Measurements from ENCODE around the gene CSMD2. TPM values are rescaled to one million over a fixed set of nuclear protein-coding genes. Genes with fewer than 3 reads are reported as not detected.
A peak's percentile ranks its signal among the peaks of the same experiment; 100 is the strongest.

Gene CSMD2
- total RNA-seq, 1 experiment from 2014 or later, result not detected

DNA sequence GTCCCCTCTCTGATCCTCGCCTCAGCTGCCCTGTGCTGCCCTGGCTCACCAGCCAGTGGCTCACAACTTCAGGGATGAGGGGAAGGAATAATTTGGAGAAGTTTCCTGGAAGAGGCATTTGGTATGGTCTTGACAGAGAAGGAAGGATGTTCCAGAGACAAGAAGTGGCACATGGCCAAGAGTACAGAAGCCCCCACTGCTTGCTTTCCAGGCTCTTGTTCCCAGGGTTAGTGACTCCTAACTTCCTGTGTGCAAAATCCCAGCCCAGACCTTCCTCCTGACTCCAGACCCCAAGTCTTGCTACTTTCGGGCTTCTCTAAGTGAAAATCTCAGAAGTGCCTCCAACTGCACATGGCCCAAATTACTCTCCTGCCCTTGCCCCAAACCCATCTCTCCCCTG lies 215.5 kb downstream of the CSMD2 start:
- no peak for DNase-seq (ENCODE audit: low read depth)
- in situ Hi-C loops (cut with HindIII; ENCODE audit: low pct_unique_long_range_greater_than_20kb, low sequenced_read_pairs), result no loop called here

- in situ Hi-C loops (cut with HindIII; ENCODE audit: low pct_unique_long_range_greater_than_20kb, low sequenced_read_pairs), result no loop called here
Observed at GRCh38 chr1:33948291-33948690, 216.7 kb downstream of the CSMD2 start.

GRCh38 chr1:33946836-33947235 lies 218.2 kb downstream of the CSMD2 start:
- in situ Hi-C loops (cut with HindIII; ENCODE audit: low pct_unique_long_range_greater_than_20kb, low sequenced_read_pairs), result no loop called here
- no peak for DNase-seq (ENCODE audit: low read depth)

More at GRCh38 chr1:33948291-33948690, 216.7 kb downstream of the CSMD2 start:
- DNase-seq (ENCODE audit: low read depth), result no peak

- in situ Hi-C loops (cut with HindIII; ENCODE audit: low pct_unique_long_range_greater_than_20kb, low sequenced_read_pairs), result no loop called here
- no peak for DNase-seq (ENCODE audit: low read depth)
Observed at GRCh38 chr1:33944846-33945245, 220.2 kb downstream of the CSMD2 start.

GRCh38 chr1:33943978-33944377 lies 221.1 kb downstream of the CSMD2 start:
- in situ Hi-C loops (cut with HindIII; ENCODE audit: low pct_unique_long_range_greater_than_20kb, low sequenced_read_pairs), result no loop called here
- DNase-seq (ENCODE audit: low read depth), result no peak

DNA sequence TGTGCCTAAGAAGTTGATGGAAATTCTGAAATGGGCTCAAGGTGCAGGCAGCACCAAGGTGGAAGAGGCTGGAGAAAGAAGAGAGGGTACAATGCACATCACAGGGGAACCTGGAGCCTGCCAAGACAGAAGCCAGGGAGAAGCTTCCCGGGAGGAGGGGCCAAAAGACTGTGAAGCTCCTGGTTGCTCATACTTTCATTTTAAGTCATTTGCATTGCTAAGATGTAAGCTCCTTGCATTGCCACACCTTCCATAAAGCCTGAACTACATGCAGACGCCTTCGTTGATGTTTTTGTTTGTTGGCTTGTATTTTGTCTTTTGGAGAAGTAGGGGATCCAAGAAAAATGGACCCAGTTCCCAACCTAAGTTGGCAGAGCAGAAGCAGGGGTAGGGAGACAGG lies 232.2 kb downstream of the CSMD2 start:
- no peak for DNase-seq (ENCODE audit: low read depth)
- in situ Hi-C loops (cut with HindIII; ENCODE audit: low pct_unique_long_range_greater_than_20kb, low sequenced_read_pairs), result no loop called here

DNA sequence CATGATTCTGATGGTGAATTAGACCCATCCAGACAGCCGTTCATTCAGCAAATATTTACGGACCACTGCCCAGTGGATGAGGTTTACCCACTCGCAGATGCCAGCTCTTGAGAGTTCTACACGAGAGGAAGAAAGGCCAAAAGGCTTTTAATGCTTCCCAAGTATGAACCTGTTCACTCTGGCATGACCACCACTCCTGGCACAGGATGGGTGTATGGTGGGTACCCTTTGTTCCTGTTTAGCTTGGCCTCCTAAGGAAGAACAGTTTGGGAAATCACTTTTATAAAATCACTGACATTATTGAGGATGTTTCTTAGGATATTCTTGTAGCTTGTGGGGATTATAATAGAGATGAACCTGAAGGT lies 233.9 kb downstream of the CSMD2 start:
- DNase-seq (ENCODE audit: low read depth), result no peak
- in situ Hi-C loops (cut with HindIII; ENCODE audit: low pct_unique_long_range_greater_than_20kb, low sequenced_read_pairs), result no loop called here

DNA sequence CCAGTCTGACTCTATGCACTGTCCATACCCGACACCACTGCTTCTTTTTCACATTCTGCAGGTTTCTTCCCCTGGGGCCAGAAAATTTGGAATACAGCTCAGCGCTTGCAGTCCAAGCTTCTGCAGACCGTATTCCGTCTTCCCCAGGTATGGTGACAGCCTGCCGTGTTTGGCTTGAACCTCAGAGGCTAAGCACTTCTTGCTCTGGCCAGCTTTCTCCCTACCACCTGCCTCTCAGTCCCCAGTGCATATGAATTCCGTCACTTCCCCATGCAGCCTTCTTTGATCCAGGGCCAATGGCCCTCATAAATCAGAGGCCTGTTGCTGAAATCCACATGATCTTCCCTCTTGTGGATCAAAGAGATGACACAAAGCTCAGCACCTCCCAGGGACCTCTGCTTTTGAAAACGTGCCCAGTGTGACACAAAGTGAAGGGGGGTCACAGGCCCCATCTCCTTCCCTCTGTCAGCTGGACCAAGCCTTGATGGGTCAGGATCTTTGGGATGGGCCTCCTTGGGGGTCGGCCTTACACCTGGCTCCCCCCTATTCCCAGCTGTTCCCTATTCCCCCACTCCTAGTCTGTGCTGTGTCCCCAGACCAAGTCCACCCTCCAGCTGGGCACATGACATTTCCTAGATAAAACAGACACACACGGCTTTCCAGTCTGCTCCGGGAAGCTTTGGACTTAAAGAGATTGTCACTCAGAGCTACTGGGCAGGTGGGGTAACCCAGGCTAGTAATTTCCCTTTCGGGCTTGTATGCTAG lies 234.5 kb downstream of the CSMD2 start:
- in situ Hi-C loops (cut with HindIII; ENCODE audit: low pct_unique_long_range_greater_than_20kb, low sequenced_read_pairs), result no loop called here

DNA sequence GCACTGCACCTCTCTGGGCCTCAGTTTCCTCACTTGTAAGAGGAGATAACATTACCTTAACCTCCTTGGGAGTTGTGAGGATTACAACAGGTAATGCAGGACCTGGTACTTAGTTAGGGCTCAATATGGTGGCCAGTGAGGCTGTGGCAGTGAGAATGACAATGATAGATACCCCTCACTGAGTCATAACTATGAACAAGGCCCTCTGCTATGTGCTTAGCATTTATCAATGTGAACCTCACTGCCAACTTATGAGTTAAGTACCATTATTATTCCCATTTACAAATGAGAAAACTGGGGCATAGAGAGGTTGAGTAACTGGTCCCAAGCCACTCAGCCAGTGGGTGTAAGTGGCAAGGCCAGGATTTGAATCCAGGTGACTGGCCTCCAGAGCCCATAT lies 236.8 kb downstream of the CSMD2 start:
- DNase-seq (ENCODE audit: low read depth), result no peak
- in situ Hi-C loops (cut with HindIII; ENCODE audit: low pct_unique_long_range_greater_than_20kb, low sequenced_read_pairs), result no loop called here

More for the DNA sequence above, 234.5 kb downstream of the CSMD2 start:
- no peak for DNase-seq (ENCODE audit: low read depth)

DNA sequence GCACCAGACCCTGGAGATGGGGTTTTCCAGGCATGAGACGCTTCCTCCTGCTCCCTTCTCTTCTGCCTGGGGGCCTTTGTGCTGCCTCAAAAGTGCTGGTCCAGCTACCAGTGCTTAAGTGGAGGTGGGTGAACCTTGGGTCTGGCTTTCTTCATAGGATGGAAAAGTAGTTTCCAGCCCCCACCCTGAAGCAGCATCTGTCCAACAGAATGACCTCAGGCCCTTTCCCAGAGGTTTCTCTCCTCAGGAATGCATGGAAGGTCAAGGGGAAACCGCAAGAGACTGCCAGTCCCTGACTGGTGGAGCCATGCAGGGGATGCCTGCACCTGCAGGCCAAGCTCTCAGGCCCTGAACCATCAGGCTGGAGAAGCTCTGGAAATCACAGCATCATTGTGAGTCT lies 237.3 kb downstream of the CSMD2 start:
- in situ Hi-C loops (cut with HindIII; ENCODE audit: low pct_unique_long_range_greater_than_20kb, low sequenced_read_pairs), result no loop called here
- DNase-seq (ENCODE audit: low read depth), result no peak

DNA sequence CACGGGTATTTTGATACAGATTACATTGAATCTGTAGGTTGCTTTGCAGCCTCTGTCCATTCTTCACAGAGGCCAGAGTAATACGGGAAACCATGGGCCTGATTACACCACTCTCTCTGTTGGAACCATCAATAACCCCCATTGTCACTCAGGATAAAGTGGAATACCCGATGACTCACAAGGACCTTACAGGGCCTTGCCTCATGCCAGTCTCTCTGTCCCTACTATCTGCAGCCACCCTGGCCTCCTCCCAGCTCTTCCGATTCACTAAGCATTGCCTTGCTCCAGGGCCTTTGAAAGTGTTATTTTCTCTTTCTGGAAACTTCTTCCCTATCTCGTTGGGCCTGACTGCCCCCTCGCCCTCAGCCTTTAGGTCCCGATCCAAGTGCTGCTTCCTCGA lies 239.4 kb downstream of the CSMD2 start:
- no peak for DNase-seq (ENCODE audit: low read depth)

GRCh38 chr1:33921281-33921680 lies 243.7 kb downstream of the CSMD2 start:
- no peak for DNase-seq (ENCODE audit: low read depth)
- in situ Hi-C loops (cut with HindIII; ENCODE audit: low pct_unique_long_range_greater_than_20kb, low sequenced_read_pairs), result no loop called here

More for the DNA sequence above, 239.4 kb downstream of the CSMD2 start:
- in situ Hi-C loops (cut with HindIII; ENCODE audit: low pct_unique_long_range_greater_than_20kb, low sequenced_read_pairs), result no loop called here

DNA sequence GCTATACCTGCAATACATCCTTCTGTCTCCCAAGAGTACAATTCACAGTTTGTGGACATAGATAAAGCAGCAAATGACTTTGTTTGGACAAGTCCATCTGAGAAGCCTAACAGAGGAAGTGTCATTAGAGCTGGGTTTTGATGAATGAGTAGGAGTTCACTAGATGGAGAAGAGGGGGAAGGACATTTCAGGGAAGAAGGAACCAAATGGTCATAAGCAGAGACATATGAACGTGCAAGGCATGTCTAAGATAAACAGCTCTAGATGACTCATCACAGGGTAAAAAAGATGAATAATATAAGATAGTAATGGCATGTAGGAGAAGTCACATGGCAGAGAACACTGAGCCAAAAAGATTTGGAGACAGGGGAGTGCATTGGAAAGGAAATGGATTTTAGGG lies 246.7 kb downstream of the CSMD2 start:
- in situ Hi-C loops (cut with HindIII; ENCODE audit: low pct_unique_long_range_greater_than_20kb, low sequenced_read_pairs), result no loop called here
- peak; percentile 10 for DNase-seq (ENCODE audit: low read depth)

GRCh38 chr1:33916786-33917185 lies 248.2 kb downstream of the CSMD2 start:
- in situ Hi-C loops (cut with HindIII; ENCODE audit: low pct_unique_long_range_greater_than_20kb, low sequenced_read_pairs), result no loop called here

GRCh38 chr1:33914531-33914930 lies 250.5 kb downstream of the CSMD2 start:
- in situ Hi-C loops (cut with HindIII; ENCODE audit: low pct_unique_long_range_greater_than_20kb, low sequenced_read_pairs), result no loop called here
- no peak for DNase-seq (ENCODE audit: low read depth)

More at GRCh38 chr1:33916786-33917185, 248.2 kb downstream of the CSMD2 start:
- DNase-seq (ENCODE audit: low read depth), result no peak

DNA sequence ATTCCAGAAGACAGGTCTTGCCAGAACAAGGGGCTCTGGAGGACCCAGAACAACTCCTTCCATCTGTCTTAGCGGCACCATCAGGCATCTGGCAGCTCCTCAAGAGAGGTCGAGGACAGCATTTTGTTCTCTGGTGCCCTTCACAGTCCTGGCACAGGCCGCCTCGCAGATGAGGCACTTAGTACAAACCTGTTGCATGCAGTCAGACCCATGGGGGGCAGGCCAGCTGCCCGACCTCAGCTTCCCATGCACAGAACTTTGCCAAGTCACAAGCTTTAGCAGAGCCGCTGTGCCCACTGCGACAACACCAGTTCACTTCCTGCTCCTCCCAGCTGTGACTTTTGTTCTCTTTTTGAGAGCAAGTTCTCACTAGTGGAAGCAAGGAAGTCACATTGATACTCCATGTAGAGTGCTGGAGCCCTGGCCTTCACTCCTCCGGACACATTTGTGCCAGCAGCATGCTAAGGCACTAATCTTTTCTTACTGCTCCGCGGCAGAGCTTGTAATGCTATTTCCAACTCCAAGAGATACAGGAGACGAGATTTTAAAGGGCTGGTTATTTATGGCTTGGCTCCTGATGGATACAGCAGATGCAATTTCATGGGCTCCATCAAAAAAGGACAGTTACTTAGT lies 256.6 kb downstream of the CSMD2 start:
- no peak for DNase-seq (ENCODE audit: low read depth)
- in situ Hi-C loops (cut with HindIII; ENCODE audit: low pct_unique_long_range_greater_than_20kb, low sequenced_read_pairs), result no loop called here

DNA sequence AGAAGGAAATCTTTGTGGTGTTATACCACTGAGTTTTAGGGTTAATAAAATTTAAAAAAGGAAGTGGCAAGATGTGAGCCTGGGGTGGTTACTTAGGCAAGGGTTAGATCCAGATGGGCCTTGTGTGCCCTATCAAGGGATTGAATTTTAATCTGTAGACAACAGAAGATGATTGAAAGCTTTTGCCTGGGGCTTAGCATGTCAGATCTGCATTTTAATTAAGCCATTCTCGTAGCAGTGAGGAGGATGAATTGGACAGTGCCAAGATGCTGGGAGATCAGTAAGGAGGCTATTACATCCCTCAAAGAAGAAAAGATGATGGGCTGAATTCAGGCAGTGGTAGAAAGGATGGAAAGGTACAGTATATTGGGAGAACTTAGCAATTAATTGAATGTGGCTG lies 258.9 kb downstream of the CSMD2 start:
- in situ Hi-C loops (cut with HindIII; ENCODE audit: low pct_unique_long_range_greater_than_20kb, low sequenced_read_pairs), result no loop called here
- no peak for DNase-seq (ENCODE audit: low read depth)

GRCh38 chr1:33905241-33905640 lies 259.8 kb downstream of the CSMD2 start:
- DNase-seq (ENCODE audit: low read depth), result no peak
- in situ Hi-C loops (cut with HindIII; ENCODE audit: low pct_unique_long_range_greater_than_20kb, low sequenced_read_pairs), result no loop called here

DNA sequence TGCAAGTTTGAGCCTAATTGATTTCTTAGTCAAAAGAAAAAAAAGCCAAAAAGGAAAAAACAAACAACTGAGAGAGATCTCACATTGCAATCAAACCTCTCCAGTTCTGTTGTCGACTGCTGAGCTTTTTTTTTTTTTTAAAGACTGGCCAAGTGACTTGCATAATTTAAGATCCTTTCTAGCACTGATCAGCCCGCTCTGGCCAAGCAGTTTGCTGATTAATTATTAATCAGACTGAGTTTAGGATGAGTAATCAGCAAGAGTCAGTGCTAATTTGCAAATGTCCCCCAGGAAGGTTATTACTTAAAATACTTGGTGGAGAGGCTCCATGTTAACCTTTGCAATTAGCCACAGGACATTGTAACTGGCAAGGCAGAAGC lies 261.8 kb downstream of the CSMD2 start:
- DNase-seq (ENCODE audit: low read depth), result peak; percentile 44
- in situ Hi-C loops (cut with HindIII; ENCODE audit: low pct_unique_long_range_greater_than_20kb, low sequenced_read_pairs), result no loop called here

Data from Caki2 (cell line).